ENCODE measurements around the gene SLIT1. TPM values are rescaled to one million over a fixed set of nuclear protein-coding genes. Genes with fewer than 3 reads are reported as not detected.
A peak's percentile ranks its signal among the peaks of the same experiment; 100 is the strongest.

The SLIT1 gene
- total and polyA plus RNA-seq, 2 of the 8 experiments (the other 6 are each of a cell fraction or from before 2014, with no cell fraction given) = 0.70 to 0.88 TPM

GRCh38 chr10:97059006-97059871 lies 126.5 kb downstream of the SLIT1 start:
- Histone ChIP-seq H2BK12ac (ENCODE audit: low read depth, low read length) (no peak overlapping the region; the same call in 1 of the 2 replicates), H3K4ac (replicated peaks; ENCODE audit: insufficient read length, low read depth, low read length) (no peak overlapping the region), H3K9me3 (ENCODE audit: insufficient read depth in 2 of 2, low read depth in 1 of 2, low read length in 1 of 2) (no peaks in the 10 kb centered on the region), H2AFZ (ENCODE audit: low read length) (no peak overlapping the region), H3K14ac (ENCODE audit: insufficient read length) (no peak overlapping the region), H4K5ac (ENCODE audit: insufficient read length, low read depth, low read length) (no peak overlapping the region), H3K27me3 (replicated peaks in 1 of 4; ENCODE audit: control insufficient read depth in 3 of 4, extremely low read depth in 1 of 4, insufficient read depth in 3 of 4, low read length in 3 of 4) (no peaks in the 10 kb centered on the region), H2BK20ac (ENCODE audit: low read length) (no peak overlapping the region), H2AK5ac (ENCODE audit: low read depth, low read length) (no peak overlapping the region), H3K4me3 (ENCODE audit: extremely low read depth in 1 of 4, insufficient read depth in 2 of 4, low read depth in 3 of 4, low read length in 4 of 4) (no peak overlapping the region), H3K23ac (ENCODE audit: insufficient read length) (no peak overlapping the region), H3K79me2 (ENCODE audit: control insufficient read depth in 1 of 2, insufficient read depth in 2 of 2, low read length in 2 of 2) (no peaks in the 10 kb centered on the region), H3K56ac (replicated peaks; ENCODE audit: insufficient read length, low read depth, low read length) (no peak overlapping the region), H3K27ac (ENCODE audit: low read depth, low read length) (no peak overlapping the region), H2BK5ac (ENCODE audit: low read depth, low read length) (no peak overlapping the region), H4K8ac (ENCODE audit: extremely low read depth, insufficient read depth, low read length) (no peak overlapping the region), H3K4me1 (replicated peaks in 1 of 4; ENCODE audit: control insufficient read depth in 3 of 4, insufficient read depth in 4 of 4, low read length in 3 of 4) (peaks cover 0 to 11% (median 2%) of the 10 kb centered on the region in 4 experiments; a peak in 3 of 7 replicates), H4K91ac (replicated peaks; ENCODE audit: insufficient read length, low read length) (no peak overlapping the region), H4K20me1 (replicated peaks in 1 of 2; ENCODE audit: control insufficient read depth in 1 of 2, insufficient read depth in 2 of 2, low read length in 2 of 2) (peaks cover 0 to 2% of the 10 kb centered on the region in 2 experiments), H3K23me2 (ENCODE audit: low read depth, low read length) (no peaks in the 10 kb centered on the region; the same call in 1 of the 2 replicates), H2BK120ac (replicated peaks; ENCODE audit: low read depth, low read length) (no peak overlapping the region), H3K79me1 (ENCODE audit: low read depth, low read length) (no peaks in the 10 kb centered on the region), H3K36me3 (ENCODE audit: control insufficient read depth in 2 of 4, insufficient read depth in 4 of 4, low read length in 3 of 4) (no peaks in the 10 kb centered on the region), H2BK15ac (ENCODE audit: low read length) (0 out of 2 replicates have a peak overlapping the region, but pooled peaks have one; percentile 46), H3K9ac (replicated peaks in 1 of 4; ENCODE audit: extremely low read depth in 1 of 4, low read depth in 3 of 4, low read length in 3 of 4) (no peak overlapping the region), H3K4me2 (ENCODE audit: insufficient read depth in 1 of 2, low read depth in 2 of 2, low read length in 2 of 2) (no peak overlapping the region), H3K18ac (ENCODE audit: extremely low read depth, low read length) (no peak overlapping the region)
- ChIA-PET CTCF (ENCODE audit: partially characterized antibody) (interaction anchor here (0.6 to 8.6 kb wide), 32 partner anchors 10 to 264 kb away, joined by 3 to 90 read pairs (median 4); no protein-coding TSS in a partner anchor), POLR2A (ENCODE audit: partially characterized antibody) (interaction anchor here (1.1 kb wide), 1 partner anchor 14 kb away, joined by 3 read pairs; no protein-coding TSS in a partner anchor)
- WGBS, 2 experiments (ENCODE audit: extremely low coverage in 1 of 2, insufficient coverage in 1 of 2, insufficient read length in 1 of 2, insufficient replicate concordance in 2 of 2, low coverage in 1 of 2, low lambda C conversion rate in 2 of 2, missing lambda C conversion rate in 1 of 2) = 74% methylated on average over 10 of the region's 14 CpGs; no CpG with 5 or more reads in 1 of the 2 experiments
- DNase-seq (ENCODE audit: low read depth in 1 of 2, low spot score in 2 of 2) = peak in 1 of 2 experiments; percentile 77
- FAIRE-seq = peak; percentile 52
- no peak for TF ChIP-seq FOSL1 (IDR thresholded peaks at IDR 0.05; ENCODE audit: insufficient read depth, low read depth, low read length)

All from H1 (cell line).